GM19238 (cell line): ENCODE results near the gene FLRT2.

ENCODE experiments used
- DNase-seq: peaks from one replicate; pipeline ENCODE4 v3.0.0; 2011; ENCODE audit warnings: low spot score; ENCODE audit not compliant: insufficient read length

The FLRT2 gene

DNA sequence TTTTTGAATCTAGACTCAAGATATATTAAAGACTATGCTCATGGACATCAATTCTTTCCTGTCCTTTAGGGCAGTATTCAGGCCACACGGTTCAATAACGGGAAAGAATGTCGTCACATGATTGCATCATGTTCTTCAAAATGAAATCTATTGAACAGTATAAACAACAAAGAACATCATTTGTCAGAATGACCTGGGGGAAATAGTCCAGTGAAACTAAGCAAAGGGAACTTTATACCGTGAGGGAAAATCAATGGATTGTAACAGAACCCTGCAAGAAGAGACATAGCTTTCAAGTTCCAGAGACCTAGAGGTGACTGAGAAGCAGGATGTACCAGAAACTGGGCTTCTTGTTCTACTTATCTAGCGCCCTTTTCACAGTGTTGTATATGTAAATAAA, 32.7 kb downstream of the FLRT2 start:
- no peak for DNase-seq

GRCh38 chr14:85564841-85565527, 35.0 kb downstream of the FLRT2 start:
- DNase-seq = no peak

DNA sequence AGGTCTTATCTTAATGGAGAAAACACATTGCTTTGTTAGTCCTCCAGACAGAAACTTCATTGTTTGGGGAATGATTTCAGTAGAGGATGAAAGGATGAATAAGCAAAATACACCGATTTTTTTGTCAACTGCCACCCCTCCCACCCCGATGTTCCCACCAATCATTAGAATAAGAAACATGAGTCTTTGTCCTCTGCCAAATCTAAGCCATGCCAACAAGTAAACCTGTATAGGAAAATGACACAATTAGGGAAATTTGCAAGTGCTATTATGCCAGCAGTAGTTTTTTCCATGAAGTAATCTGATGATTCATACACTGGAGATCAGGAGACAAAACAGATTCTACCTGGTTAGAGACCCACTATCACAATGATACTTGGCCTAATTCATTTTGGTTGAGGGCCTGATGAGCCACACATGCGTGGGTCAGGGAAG, 35.9 kb downstream of the FLRT2 start:
- DNase-seq = no peak

- no peak for DNase-seq
Observed at GRCh38 chr14:85566603-85567002, 36.7 kb downstream of the FLRT2 start.

DNA sequence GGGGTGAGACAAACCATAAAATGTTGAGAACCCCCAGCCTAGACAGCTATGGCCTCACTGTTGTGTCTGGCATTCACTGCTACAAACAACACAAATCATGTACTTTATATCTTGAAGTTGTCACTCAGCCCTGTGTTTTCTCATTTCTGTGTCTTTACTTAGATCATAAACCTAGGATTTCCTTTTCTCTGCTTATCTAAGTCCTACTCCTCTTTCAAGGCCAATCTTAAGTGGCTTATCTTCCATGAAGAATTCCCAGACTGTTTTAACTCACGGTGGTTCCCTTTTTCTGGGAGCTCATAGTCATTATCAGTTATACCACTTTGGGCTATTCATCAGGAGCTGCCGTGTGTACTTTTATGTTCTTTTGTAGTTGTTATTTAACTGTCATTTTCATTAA, 42.1 kb downstream of the FLRT2 start:
- no peak for DNase-seq

GRCh38 chr14:85572845-85573244, 42.9 kb downstream of the FLRT2 start:
- DNase-seq = no peak

DNA sequence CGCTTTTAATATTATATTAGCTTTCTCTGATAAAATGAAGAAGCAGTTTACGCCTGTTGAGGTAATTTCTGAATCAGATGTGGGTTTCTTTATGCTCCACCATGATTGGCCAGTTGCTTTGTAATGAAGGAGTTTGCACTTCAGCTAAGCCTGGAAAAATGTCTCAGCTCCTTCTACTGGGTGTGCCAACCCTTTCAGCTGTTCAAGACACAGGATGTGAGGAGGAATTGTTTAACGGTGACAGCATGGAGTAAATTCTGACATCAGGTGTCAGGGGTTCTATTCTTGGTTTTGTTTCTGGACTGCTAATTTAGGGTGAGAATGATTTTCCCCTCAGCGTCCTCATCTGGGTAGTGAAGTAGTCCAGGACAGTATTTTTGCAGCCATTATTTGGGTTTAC, 43.5 kb downstream of the FLRT2 start:
- no peak for DNase-seq

GRCh38 chr14:85574853-85575616, 45.1 kb downstream of the FLRT2 start:
- no peak for DNase-seq

GRCh38 chr14:85575617-85575898, 45.6 kb downstream of the FLRT2 start:
- DNase-seq = no peak

DNA sequence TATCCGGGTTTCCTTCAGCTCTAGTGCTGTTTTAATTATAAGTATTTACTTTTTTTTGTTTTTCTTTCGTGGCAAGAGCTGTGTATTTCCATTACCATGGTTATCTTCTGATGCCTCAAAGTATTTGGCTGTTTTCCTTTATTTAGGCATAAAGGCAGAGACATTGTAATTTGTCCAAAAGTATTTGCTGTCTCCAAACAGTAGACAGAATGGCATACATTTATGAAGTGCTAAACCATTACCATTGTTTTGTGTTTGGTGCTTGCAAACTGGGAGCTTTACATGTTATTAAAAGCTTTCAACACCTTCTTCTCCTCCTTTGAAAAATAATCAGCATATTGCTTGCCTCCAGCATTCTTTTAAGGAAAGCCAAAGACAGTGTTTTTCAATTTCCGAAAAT, 46.3 kb downstream of the FLRT2 start:
- DNase-seq = no peak

DNA sequence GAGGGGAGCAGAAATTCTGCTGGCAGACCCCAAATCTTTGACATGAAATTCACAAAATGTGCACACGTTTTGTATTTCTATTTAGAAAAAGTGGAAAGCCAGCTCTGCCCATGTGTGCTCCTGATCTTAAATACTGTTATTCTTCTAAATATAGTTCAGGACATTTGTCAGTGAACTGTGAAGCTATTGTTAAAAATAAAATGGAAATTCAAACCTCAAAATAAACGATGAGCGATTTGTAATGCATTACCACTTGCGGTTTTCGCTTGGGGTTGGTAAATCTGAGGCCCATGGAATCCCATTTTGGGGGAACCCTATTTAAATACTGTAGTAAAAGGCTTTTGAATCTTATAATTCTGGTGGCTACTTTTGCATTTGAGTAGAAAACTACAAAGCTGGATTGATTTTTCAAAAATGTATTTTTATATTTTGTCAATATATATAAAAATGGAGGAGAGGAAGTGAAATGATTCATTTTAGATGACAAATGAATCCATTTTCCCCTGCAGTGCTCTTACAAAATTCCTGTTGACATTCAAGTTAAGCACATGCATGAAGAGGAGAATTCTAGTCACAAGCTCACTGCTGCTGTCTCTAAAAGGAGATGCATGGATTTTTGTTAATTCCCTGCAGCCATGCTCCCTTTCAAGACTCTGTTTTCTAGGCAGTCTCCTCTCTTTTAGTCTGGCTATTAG, 47.1 kb downstream of the FLRT2 start:
- DNase-seq = no peak

DNA sequence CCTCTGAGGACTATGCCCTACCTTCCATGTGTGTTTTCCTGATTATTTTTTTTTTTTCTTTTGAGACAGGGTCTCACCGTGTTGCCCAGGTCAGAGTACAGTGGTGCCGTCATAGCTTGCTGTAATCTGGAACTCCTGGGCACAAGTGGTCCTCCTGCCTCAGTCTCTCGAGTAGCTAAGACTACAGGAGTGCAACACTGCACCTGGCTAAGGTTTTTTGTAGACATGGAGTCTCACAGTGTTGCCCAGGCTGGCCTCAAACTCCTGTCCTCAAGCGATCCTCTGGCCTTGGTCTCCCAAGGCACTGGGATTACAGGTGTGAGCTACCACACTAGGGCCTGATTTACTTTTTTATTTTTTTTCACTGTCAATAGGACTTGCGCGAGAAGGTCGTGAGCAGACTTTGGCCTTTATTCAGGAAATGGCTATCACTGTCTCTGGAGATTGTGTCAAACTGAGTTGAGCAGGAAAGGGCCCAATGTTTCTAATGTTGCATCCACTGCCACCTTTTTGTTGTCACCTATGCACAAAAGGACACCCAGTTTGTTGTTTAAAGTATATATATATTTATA, 47.7 kb downstream of the FLRT2 start:
- no peak for DNase-seq

DNA sequence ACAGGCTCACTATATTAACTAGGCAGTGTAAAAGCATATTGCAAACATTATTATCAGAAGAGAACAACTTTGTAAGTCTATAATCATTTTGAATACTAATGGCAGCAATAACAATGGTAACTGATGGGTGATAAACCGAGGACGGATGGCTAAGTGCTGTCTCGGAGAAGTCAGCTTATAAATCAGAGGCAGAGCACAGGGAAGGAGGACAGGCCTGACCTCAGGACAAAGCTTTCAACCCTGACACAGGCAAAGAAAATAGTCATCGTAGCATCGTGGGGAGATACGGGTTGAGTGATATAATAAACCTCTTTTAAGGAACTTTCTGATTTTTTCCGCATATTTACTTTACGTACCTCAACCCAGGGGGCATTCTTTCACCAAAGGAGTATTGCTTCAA, 48.4 kb downstream of the FLRT2 start:
- no peak for DNase-seq

- no peak for DNase-seq
Observed at GRCh38 chr14:85578930-85579329, 49.0 kb downstream of the FLRT2 start.

- no peak for DNase-seq
Observed at GRCh38 chr14:85579942-85580341, 50.0 kb downstream of the FLRT2 start.

DNA sequence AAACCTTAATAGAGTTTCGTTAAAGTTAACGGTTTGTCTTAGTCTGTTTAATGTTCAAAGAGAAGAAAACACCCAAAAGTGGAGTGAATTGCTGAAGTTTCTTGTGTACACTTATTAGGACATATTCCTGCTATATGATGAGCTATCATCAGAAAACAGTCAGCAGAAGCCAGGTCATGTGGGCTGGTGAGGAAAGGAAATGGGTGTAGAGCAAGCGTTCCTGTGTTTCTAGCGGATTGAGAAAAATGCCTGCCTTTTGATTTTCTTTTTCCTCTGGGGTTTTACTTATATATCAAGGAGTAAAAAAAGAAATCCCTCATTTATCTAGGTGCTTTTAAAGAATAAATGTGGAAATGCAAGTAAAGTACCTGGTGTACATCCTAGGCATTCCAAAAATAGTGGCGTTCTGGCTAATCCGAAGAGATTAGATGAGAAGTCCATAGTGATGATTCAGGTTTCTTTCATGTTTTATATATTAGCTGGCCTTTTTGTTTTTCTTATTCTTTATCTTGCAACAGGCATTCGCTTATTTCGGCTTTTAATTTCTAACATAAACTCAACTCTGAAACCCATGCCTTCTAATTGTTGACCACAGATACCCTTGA, 50.7 kb downstream of the FLRT2 start:
- no peak for DNase-seq

- DNase-seq = no peak
Observed at GRCh38 chr14:85581691-85582090, 51.7 kb downstream of the FLRT2 start.

GRCh38 chr14:85583380-85583779, 53.4 kb downstream of the FLRT2 start:
- no peak for DNase-seq

DNA sequence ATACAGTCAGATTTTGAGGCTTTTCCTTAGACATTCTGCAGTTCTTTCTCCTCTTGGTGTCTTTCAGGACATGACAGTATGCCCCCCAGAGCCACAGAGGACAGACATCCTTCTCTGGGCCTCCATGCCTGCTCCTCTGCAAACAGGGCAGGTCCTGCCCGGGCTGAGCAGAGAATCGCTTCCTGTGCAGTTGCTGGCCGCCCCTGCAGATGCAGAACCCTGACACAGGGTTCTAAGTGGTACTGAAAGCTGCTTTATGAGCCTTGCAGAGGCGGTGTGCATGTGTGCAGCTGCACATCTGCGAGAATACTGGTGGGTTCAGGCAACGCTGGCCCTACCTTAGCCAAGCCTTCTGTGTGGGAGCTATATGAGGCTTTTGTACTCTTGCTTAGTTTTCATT, 54.5 kb downstream of the FLRT2 start:
- no peak for DNase-seq

DNA sequence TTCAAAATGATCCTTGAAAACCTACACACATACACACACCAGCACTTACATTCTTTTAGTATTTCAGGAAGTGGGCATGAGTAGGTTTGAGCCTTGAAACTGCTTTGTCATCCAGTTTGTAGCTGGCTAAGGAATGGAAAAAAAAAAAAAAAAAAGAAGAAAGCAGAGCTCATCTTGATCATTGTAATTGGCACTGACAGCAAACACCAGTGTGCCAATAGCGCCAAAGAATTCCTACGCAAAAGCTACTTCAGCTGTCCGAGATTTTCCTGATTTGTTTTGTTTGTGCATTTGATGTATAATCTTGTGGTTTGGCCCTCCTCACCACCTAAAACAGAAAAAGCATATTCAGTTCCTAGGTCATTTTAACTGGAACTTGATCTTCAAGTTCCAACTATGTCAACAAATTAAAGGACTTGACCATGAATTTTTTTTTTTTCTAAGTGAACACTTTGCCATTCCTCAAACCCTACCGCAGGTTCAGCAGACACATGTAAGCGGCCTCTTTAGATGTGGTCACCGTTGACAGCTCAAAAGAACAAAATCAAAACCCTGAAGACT, 57.3 kb downstream of the FLRT2 start:
- DNase-seq = no peak

DNA sequence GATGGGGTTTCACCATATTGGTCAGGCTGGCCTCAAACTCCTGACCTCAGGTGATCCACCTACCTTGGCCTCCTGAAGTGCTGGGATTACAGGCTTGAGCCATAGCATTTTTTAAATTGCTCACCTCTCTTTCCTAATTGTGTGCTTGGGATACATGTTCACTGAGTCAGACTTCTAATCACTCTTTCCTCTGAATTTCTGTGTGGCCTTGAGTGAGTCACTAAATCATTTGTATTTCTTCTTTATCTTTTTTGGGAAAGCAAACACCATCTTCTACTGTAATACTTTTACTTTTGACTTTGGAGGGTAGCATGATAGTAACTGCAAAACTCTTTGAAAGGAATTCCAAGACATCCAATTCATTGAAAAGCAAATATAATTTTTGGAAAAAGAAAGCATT, 60.8 kb downstream of the FLRT2 start:
- no peak for DNase-seq

- no peak for DNase-seq
Observed at GRCh38 chr14:85594217-85594616, 64.3 kb downstream of the FLRT2 start.
